ENCODE results near the gene MOCS1. TPM values are rescaled to one million over a fixed set of nuclear protein-coding genes. Genes with fewer than 3 reads are reported as not detected.

The MOCS1 gene
- total and polyA plus RNA-seq, 2 donors (not counting 1 experiment from before 2014, with no cell fraction given): 0.15 TPM; not detected in 1

GRCh38 chr6:39932386-39932910, 1.8 kb downstream of the MOCS1 start:
- H4K20me1 ChIP-seq (ENCODE audit: control insufficient read depth, insufficient read depth, low read length, poor library complexity, severe bottlenecking): no peaks in the 10 kb centered on the region
- peaks cover 0 to 4% of the 10 kb centered on the region in 2 donors for H3K4me1 ChIP-seq (ENCODE audit: control insufficient read depth in 2 of 2, insufficient read depth in 2 of 2, low read length in 2 of 2)
- no peak overlapping the region for H3K9ac ChIP-seq (ENCODE audit: low read length)
- no peak for DNase-seq
- ChIA-PET POLR2A (no interaction called here), CTCF (no interaction called here)
- peaks cover 38% of the 10 kb centered on the region for H3K27me3 Mint-ChIP-seq
- peaks cover 5% of the 10 kb centered on the region for H3K4me1 Mint-ChIP-seq
- H3K27ac ChIP-seq (ENCODE audit: low read length in 2 of 2): no peak overlapping the region
- TF ChIP-seq, protein P1, sequence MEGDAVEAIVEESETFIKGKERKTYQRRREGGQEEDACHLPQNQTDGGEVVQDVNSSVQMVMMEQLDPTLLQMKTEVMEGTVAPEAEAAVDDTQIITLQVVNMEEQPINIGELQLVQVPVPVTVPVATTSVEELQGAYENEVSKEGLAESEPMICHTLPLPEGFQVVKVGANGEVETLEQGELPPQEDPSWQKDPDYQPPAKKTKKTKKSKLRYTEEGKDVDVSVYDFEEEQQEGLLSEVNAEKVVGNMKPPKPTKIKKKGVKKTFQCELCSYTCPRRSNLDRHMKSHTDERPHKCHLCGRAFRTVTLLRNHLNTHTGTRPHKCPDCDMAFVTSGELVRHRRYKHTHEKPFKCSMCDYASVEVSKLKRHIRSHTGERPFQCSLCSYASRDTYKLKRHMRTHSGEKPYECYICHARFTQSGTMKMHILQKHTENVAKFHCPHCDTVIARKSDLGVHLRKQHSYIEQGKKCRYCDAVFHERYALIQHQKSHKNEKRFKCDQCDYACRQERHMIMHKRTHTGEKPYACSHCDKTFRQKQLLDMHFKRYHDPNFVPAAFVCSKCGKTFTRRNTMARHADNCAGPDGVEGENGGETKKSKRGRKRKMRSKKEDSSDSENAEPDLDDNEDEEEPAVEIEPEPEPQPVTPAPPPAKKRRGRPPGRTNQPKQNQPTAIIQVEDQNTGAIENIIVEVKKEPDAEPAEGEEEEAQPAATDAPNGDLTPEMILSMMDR (IDR thresholded peaks at IDR 0.05): no peak
- no peak for TF ChIP-seq EZH2 (IDR thresholded peaks at IDR 0.05; ENCODE audit: borderline replicate concordance, insufficient read depth, low read depth, low read length, poor library complexity, severe bottlenecking)
- no peak overlapping the region for H3K4me2 ChIP-seq (replicated peaks; ENCODE audit: low read depth, low read length, poor library complexity, severe bottlenecking)
- WGBS (ENCODE audit: insufficient coverage): 95% methylated on average over 4 of the region's 8 CpGs
- H2AFZ ChIP-seq (ENCODE audit: insufficient read depth, low read depth, low read length, poor library complexity, severe bottlenecking): no peak overlapping the region
- H3K9me3 Mint-ChIP-seq (ENCODE audit: insufficient read depth): no peaks in the 10 kb centered on the region
- H3K4me3 ChIP-seq (ENCODE audit: control extremely low read depth in 1 of 5, extremely low read depth in 1 of 5, insufficient read depth in 1 of 5, low read depth in 2 of 5, low read length in 4 of 5): no peak overlapping the region
- ATAC-seq (ENCODE audit: low read depth): no peak
- no peak overlapping the region for H3K4me3 Mint-ChIP-seq
- no peaks in the 10 kb centered on the region for H3K36me3 ChIP-seq (replicated peaks in 1 of 2; ENCODE audit: control extremely low read depth in 1 of 2, control insufficient read depth in 1 of 2, extremely low read depth in 1 of 2, insufficient read depth in 2 of 2, low read length in 1 of 2)
- no peak overlapping the region for H3K27ac Mint-ChIP-seq
- H3K79me2 ChIP-seq (ENCODE audit: control insufficient read depth, insufficient read depth, low read length): no peaks in the 10 kb centered on the region
- peaks cover 0 to 10% (median 0%) of the 10 kb centered on the region in 3 donors for H3K9me3 ChIP-seq (ENCODE audit: control extremely low read depth in 1 of 3, control insufficient read depth in 2 of 3, insufficient read depth in 1 of 3, low read length in 2 of 3)
- intact Hi-C loops (cut with micrococcal nuclease): no loop called here
- peaks cover 0 to 22% (median 17%) of the 10 kb centered on the region in 4 experiments for H3K27me3 ChIP-seq (replicated peaks in 1 of 4; ENCODE audit: control extremely low read depth in 1 of 4, control insufficient read depth in 3 of 4, insufficient read depth in 4 of 4, low read length in 3 of 4)

- Histone ChIP-seq H3K9ac (ENCODE audit: low read length) (no peak overlapping the region), H3K4me3 (ENCODE audit: control extremely low read depth in 1 of 5, extremely low read depth in 1 of 5, insufficient read depth in 1 of 5, low read depth in 2 of 5, low read length in 4 of 5) (no peak overlapping the region), H3K9me3 (ENCODE audit: control extremely low read depth in 1 of 3, control insufficient read depth in 2 of 3, insufficient read depth in 1 of 3, low read length in 2 of 3) (peaks cover 0 to 10% (median 0%) of the 10 kb centered on the region in 3 donors), H3K79me2 (ENCODE audit: control insufficient read depth, insufficient read depth, low read length) (no peaks in the 10 kb centered on the region), H3K4me2 (replicated peaks; ENCODE audit: low read depth, low read length, poor library complexity, severe bottlenecking) (no peak overlapping the region), H3K36me3 (replicated peaks in 1 of 2; ENCODE audit: control extremely low read depth in 1 of 2, control insufficient read depth in 1 of 2, extremely low read depth in 1 of 2, insufficient read depth in 2 of 2, low read length in 1 of 2) (no peaks in the 10 kb centered on the region), H3K27me3 (replicated peaks in 1 of 4; ENCODE audit: control extremely low read depth in 1 of 4, control insufficient read depth in 3 of 4, insufficient read depth in 4 of 4, low read length in 3 of 4) (peaks cover 0 to 18% (median 17%) of the 10 kb centered on the region in 4 experiments), H4K20me1 (ENCODE audit: control insufficient read depth, insufficient read depth, low read length, poor library complexity, severe bottlenecking) (no peaks in the 10 kb centered on the region), H2AFZ (ENCODE audit: insufficient read depth, low read depth, low read length, poor library complexity, severe bottlenecking) (no peak overlapping the region), H3K4me1 (ENCODE audit: control insufficient read depth in 2 of 2, insufficient read depth in 2 of 2, low read length in 2 of 2) (peaks cover 0 to 4% of the 10 kb centered on the region in 2 donors), H3K27ac (ENCODE audit: low read length in 2 of 2) (no peak overlapping the region)
- DNase-seq (no peak), ATAC-seq (ENCODE audit: low read depth) (no peak)
- ChIA-PET POLR2A (no interaction called here), CTCF (no interaction called here)
- Mint-ChIP-seq H3K27ac (no peak overlapping the region), H3K4me3 (no peak overlapping the region), H3K4me1 (peaks cover 5% of the 10 kb centered on the region), H3K27me3 (peaks cover 33% of the 10 kb centered on the region), H3K9me3 (ENCODE audit: insufficient read depth) (no peaks in the 10 kb centered on the region)
- 93% methylated on average over 1 of the region's 1 CpG for WGBS (ENCODE audit: insufficient coverage)
- intact Hi-C loops (cut with micrococcal nuclease): no loop called here
- TF ChIP-seq, protein P1 (IDR thresholded peaks at IDR 0.05): no peak
- no peak for TF ChIP-seq EZH2 (IDR thresholded peaks at IDR 0.05; ENCODE audit: borderline replicate concordance, insufficient read depth, low read depth, low read length, poor library complexity, severe bottlenecking)
Measured at GRCh38 chr6:39931607-39932006, 2.7 kb downstream of the MOCS1 start.

All from B cell (primary cell).